Fibroblast of lung (primary cell): ENCODE results near the gene CERS6. TPM values are rescaled to one million over a fixed set of nuclear protein-coding genes. Genes with fewer than 3 reads are reported as not detected.

Experiments
- DNase-seq, 2 donors: peaks; one replicate each; pipeline versions ENCODE4 v3.0.0 to v3.0.0-alpha.2; 2010; ENCODE audit warnings: low read depth in 2 of 2
- H2AFZ ChIP-seq: 2 replicates; pipeline ENCODE4 v1.5.1; 2012; ENCODE audit warnings: low read length, control low read depth, inconsistent platforms
- H3K27ac ChIP-seq: 2 replicates; pipeline ENCODE4 v1.5.1; 2011; ENCODE audit warnings: low read length, control low read depth; ENCODE audit not compliant: insufficient read depth
- H3K27me3 ChIP-seq: 2 replicates; pipeline ENCODE4 v1.5.1; 2011; ENCODE audit warnings: mild to moderate bottlenecking, low read length; ENCODE audit not compliant: control insufficient read depth, insufficient read depth
- H3K36me3 ChIP-seq: 2 replicates; pipeline ENCODE4 v1.5.1; 2011; ENCODE audit warnings: low read length; ENCODE audit not compliant: control insufficient read depth, insufficient read depth
- H3K4me1 ChIP-seq: 2 replicates; pipeline ENCODE4 v1.5.1; 2011; ENCODE audit warnings: low read length; ENCODE audit not compliant: control insufficient read depth, insufficient read depth; ENCODE audit errors: extremely low read depth
- H3K4me2 ChIP-seq: 2 replicates; pipeline ENCODE4 v1.5.1; 2011; ENCODE audit warnings: low read length, control low read depth; ENCODE audit not compliant: insufficient read depth; ENCODE audit errors: extremely low read depth
- H3K4me3 ChIP-seq, 4 experiments: fragments of 200-600 bp in 1 of 4; sonication (generic) in 1 of 4; replicated peaks in 1 of 4; 2 replicates each; pipeline ENCODE4 v1.5.1; 2011 to 2016; ENCODE audit warnings: low read length in 4 of 4, low read depth in 3 of 4, mild to moderate bottlenecking in 3 of 4, control low read depth in 2 of 4, inconsistent platforms in 1 of 4, mixed read lengths in 1 of 4; ENCODE audit not compliant: insufficient read depth in 1 of 4; ENCODE audit errors: control extremely low read depth in 1 of 4
- H3K79me2 ChIP-seq: 2 replicates; pipeline ENCODE4 v1.5.1; 2012; ENCODE audit warnings: mild to moderate bottlenecking, low read length, inconsistent platforms; ENCODE audit not compliant: control insufficient read depth, insufficient read depth
- H3K9ac ChIP-seq: 2 replicates; pipeline ENCODE4 v1.5.1; 2011; ENCODE audit warnings: mild to moderate bottlenecking, low read length, control low read depth; ENCODE audit not compliant: insufficient read depth
- H3K9me3 ChIP-seq: 2 replicates; pipeline ENCODE4 v1.5.1; 2012; ENCODE audit warnings: low read depth, low read length; ENCODE audit not compliant: control insufficient read depth, insufficient read depth
- H4K20me1 ChIP-seq: 2 replicates; pipeline ENCODE4 v1.5.1; 2011; ENCODE audit warnings: low read length; ENCODE audit not compliant: control insufficient read depth, insufficient read depth; ENCODE audit errors: extremely low read depth
- CTCF ChIP-seq, 2 donors: IDR thresholded peaks in 1 of 2; conservative IDR thresholded peaks in 1 of 2; 1 replicate in 1 of 2; 2 replicates in 1 of 2; pipeline ENCODE4 v1.5.1; 2011 to 2012; ENCODE audit warnings: low read length in 2 of 2, control low read depth in 1 of 2, inconsistent platforms in 1 of 2, low read depth in 1 of 2, mild to moderate bottlenecking in 1 of 2
- EZH2 ChIP-seq: IDR thresholded peaks from 2 replicates; pipeline ENCODE4 v1.5.1; 2012; ENCODE audit warnings: low read length, control low read depth, mild to moderate bottlenecking; ENCODE audit errors: missing control alignments
- polyA plus RNA-seq, 2 donors: library from polyadenylated mRNA; depleted of rRNA in 1 of 2; stranded (reverse) in 1 of 2; unstranded in 1 of 2; fragments of >200 nt; gene quantifications; 2 replicates each; pipeline ENCODE4 v1.2.1, GENCODE V29; 2011 to 2012; ENCODE audit warnings: missing spikeins in 1 of 2
- total RNA-seq: library from RNA; depleted of rRNA; stranded (reverse); fragments of >200 nt; gene quantifications from 2 replicates; pipeline ENCODE4 v1.2.1, GENCODE V29; 2014

CERS6 gene
- total and polyA plus RNA-seq, 2 donors (not counting 1 experiment from before 2014, with no cell fraction given), result 7.2 to 16.5 TPM

GRCh38 chr2:168705534-168706470, 249.7 kb downstream of the CERS6 start:
- no peaks in the 10 kb centered on the region for H3K4me1 ChIP-seq
- no peak overlapping the region for H3K4me3 ChIP-seq
- no peaks in the 10 kb centered on the region for H4K20me1 ChIP-seq
- H3K27ac ChIP-seq, result no peak overlapping the region
- DNase-seq, result peak; percentile 13 to 75
- H3K9me3 ChIP-seq, result no peaks in the 10 kb centered on the region
- no peak overlapping the region for H3K4me2 ChIP-seq
- H3K79me2 ChIP-seq, result no peaks in the 10 kb centered on the region
- no peak overlapping the region for H2AFZ ChIP-seq
- H3K27me3 ChIP-seq, result no peaks in the 10 kb centered on the region
- TF ChIP-seq EZH2, result no peak
- peak; percentile 52 for TF ChIP-seq CTCF (conservative IDR thresholded peaks at IDR 0.05 in 1 of 2, IDR thresholded peaks at IDR 0.05 in 1 of 2; ENCODE audit: low read depth in 1 of 2, low read length in 2 of 2)
- H3K9ac ChIP-seq, result no peak overlapping the region
- no peaks in the 10 kb centered on the region for H3K36me3 ChIP-seq

- Histone ChIP-seq H3K4me3 (no peak overlapping the region), H3K9ac (no peak overlapping the region)
Measured at GRCh38 chr2:168706806-168707205, 250.7 kb downstream of the CERS6 start.

More at GRCh38 chr2:168706806-168707205, 250.7 kb downstream of the CERS6 start:
- no peak for DNase-seq
- Histone ChIP-seq H3K27me3 (no peaks in the 10 kb centered on the region), H2AFZ (no peak overlapping the region), H3K9me3 (no peaks in the 10 kb centered on the region), H4K20me1 (no peaks in the 10 kb centered on the region), H3K27ac (no peak overlapping the region), H3K36me3 (no peaks in the 10 kb centered on the region), H3K4me1 (no peaks in the 10 kb centered on the region), H3K4me2 (no peak overlapping the region), H3K79me2 (no peaks in the 10 kb centered on the region)
- TF ChIP-seq EZH2 (no peak), CTCF (conservative IDR thresholded peaks at IDR 0.05 in 1 of 2, IDR thresholded peaks at IDR 0.05 in 1 of 2; ENCODE audit: low read depth in 1 of 2, low read length in 2 of 2) (no peak)
